H1 (cell line): Measurements from ENCODE around the gene CHST8. TPM values are rescaled to one million over a fixed set of nuclear protein-coding genes. Genes with fewer than 3 reads are reported as not detected.
A peak's percentile ranks its signal among the peaks of the same experiment; 100 is the strongest.

ENCODE experiments used
- CTCF ChIA-PET: fragments of 300-600 bp; sonication (Branson Sonifier 250); formaldehyde crosslinking; loops from one replicate; lab custom pipeline; 2021; ENCODE audit not compliant: partially characterized antibody; lab: Charles Lee
- POLR2A ChIA-PET: fragments of 300-600 bp; sonication (Branson Sonifier 250); formaldehyde crosslinking; loops from one replicate; lab custom pipeline; 2021; ENCODE audit warnings: inconsistent platforms; ENCODE audit not compliant: partially characterized antibody; lab: Charles Lee
- DNase-seq, 2 experiments: peaks; one replicate each; pipeline versions ENCODE4 v3.0.0 to v3.0.0-alpha.2; 2010 to 2022; ENCODE audit warnings: low spot score in 2 of 2, low read depth in 1 of 2, mixed read lengths in 1 of 2
- FAIRE-seq: peaks from 2 replicates; lab custom pipeline; 2011; peaks lifted over from hg19 to GRCh38; lab: Jason Lieb, UNC
- H2AFZ ChIP-seq: 2 replicates; pipeline ENCODE4 v1.8.1; 2012; ENCODE audit warnings: low read length, inconsistent platforms
- H2AK5ac ChIP-seq: 2 replicates; pipeline ENCODE4 v1.6.1; 2013; ENCODE audit warnings: low read depth, low read length
- H2BK120ac ChIP-seq: replicated peaks from 2 replicates; pipeline ENCODE3; 2013; ENCODE audit warnings: low read depth, low read length, inconsistent platforms
- H2BK12ac ChIP-seq: 2 replicates; pipeline ENCODE4 v1.6.1; 2013; ENCODE audit warnings: low read depth, low read length
- H2BK15ac ChIP-seq: 2 replicates; pipeline ENCODE4 v1.6.1; 2013; ENCODE audit warnings: low read length
- H2BK20ac ChIP-seq: 2 replicates; pipeline ENCODE4 v1.6.1; 2013; ENCODE audit warnings: low read length
- H2BK5ac ChIP-seq: 2 replicates; pipeline ENCODE4 v1.6.1; 2013; ENCODE audit warnings: low read depth, low read length
- H3K14ac ChIP-seq: 2 replicates; pipeline ENCODE4 v1.6.1; 2013; ENCODE audit warnings: inconsistent platforms; ENCODE audit not compliant: insufficient read length
- H3K18ac ChIP-seq: 2 replicates; pipeline ENCODE4 v1.6.1; 2013; ENCODE audit warnings: low read length; ENCODE audit errors: extremely low read depth
- H3K23ac ChIP-seq: 2 replicates; pipeline ENCODE4 v1.6.1; 2013; ENCODE audit warnings: inconsistent platforms; ENCODE audit not compliant: insufficient read length
- H3K23me2 ChIP-seq: 2 replicates; pipeline ENCODE4 v1.6.1; 2013; ENCODE audit warnings: low read depth, low read length
- H3K27ac ChIP-seq: 2 replicates; pipeline ENCODE4 v1.6.1; 2011; ENCODE audit warnings: low read depth, low read length, inconsistent platforms
- H3K27me3 ChIP-seq, 4 experiments: replicated peaks in 1 of 4; 1 replicate in 1 of 4; 2 replicates in 3 of 4; pipeline versions ENCODE4 v1.6.1 to v1.8.1; 2011 to 2013; ENCODE audit warnings: low read length in 3 of 4, mild to moderate bottlenecking in 3 of 4, inconsistent platforms in 2 of 4, mixed read lengths in 2 of 4, moderate library complexity in 1 of 4; ENCODE audit not compliant: control insufficient read depth in 3 of 4, insufficient read depth in 3 of 4; ENCODE audit errors: extremely low read depth in 1 of 4
- H3K36me3 ChIP-seq, 4 experiments: 2 replicates each; pipeline versions ENCODE4 v1.6.1 to v1.8.1; 2011 to 2013; ENCODE audit warnings: mild to moderate bottlenecking in 4 of 4, low read length in 3 of 4, moderate library complexity in 2 of 4, control low read depth in 1 of 4, inconsistent platforms in 1 of 4; ENCODE audit not compliant: insufficient read depth in 4 of 4, control insufficient read depth in 2 of 4
- H3K4ac ChIP-seq: replicated peaks from 2 replicates; pipeline ENCODE3; 2013; ENCODE audit warnings: low read length, low read depth, mixed read lengths, inconsistent platforms; ENCODE audit not compliant: insufficient read length
- H3K4me1 ChIP-seq, 4 experiments: replicated peaks in 1 of 4; 1 replicate in 1 of 4; 2 replicates in 3 of 4; pipeline versions ENCODE4 v1.6.1 to v1.8.1; 2011 to 2013; ENCODE audit warnings: low read length in 3 of 4, inconsistent platforms in 2 of 4, mixed read lengths in 1 of 4; ENCODE audit not compliant: insufficient read depth in 4 of 4, control insufficient read depth in 3 of 4
- H3K4me2 ChIP-seq, 2 experiments: 2 replicates each; pipeline versions ENCODE4 v1.6.1 to v1.8.1; 2011 to 2013; ENCODE audit warnings: low read depth in 2 of 2, low read length in 2 of 2, control low read depth in 1 of 2, inconsistent platforms in 1 of 2, mild to moderate bottlenecking in 1 of 2; ENCODE audit not compliant: insufficient read depth in 1 of 2
- H3K4me3 ChIP-seq, 4 experiments: fragments of 200-600, 300-600 bp in 1 of 4; sonication (generic), shearing (Covaris generic), sonication (Bioruptor Twin) in 1 of 4; 2 replicates each; pipeline versions ENCODE4 v1.5.1 to v1.8.1; 2011 to 2016; ENCODE audit warnings: low read length in 4 of 4, low read depth in 3 of 4, control low read depth in 2 of 4, inconsistent platforms in 2 of 4, mild to moderate bottlenecking in 2 of 4, mixed read lengths in 1 of 4, moderate library complexity in 1 of 4; ENCODE audit not compliant: insufficient read depth in 2 of 4; ENCODE audit errors: extremely low read depth in 1 of 4
- H3K56ac ChIP-seq: replicated peaks from 2 replicates; pipeline ENCODE3; 2013; ENCODE audit warnings: low read depth, mild to moderate bottlenecking, mixed read lengths, low read length, inconsistent platforms; ENCODE audit not compliant: insufficient read length
- H3K79me1 ChIP-seq: 2 replicates; pipeline ENCODE4 v1.6.1; 2013; ENCODE audit warnings: low read depth, low read length, control low read depth
- H3K79me2 ChIP-seq, 2 experiments: 2 replicates each; pipeline versions ENCODE4 v1.6.1 to v1.8.1; 2012 to 2013; ENCODE audit warnings: low read length in 2 of 2, mild to moderate bottlenecking in 2 of 2, inconsistent platforms in 1 of 2; ENCODE audit not compliant: insufficient read depth in 2 of 2, control insufficient read depth in 1 of 2
- H3K9ac ChIP-seq, 4 experiments: replicated peaks in 1 of 4; 1 replicate in 1 of 4; 2 replicates in 3 of 4; pipeline versions ENCODE4 v1.6.1 to v1.8.1; 2011 to 2013; ENCODE audit warnings: low read depth in 3 of 4, low read length in 3 of 4, control low read depth in 2 of 4, mild to moderate bottlenecking in 2 of 4, moderate library complexity in 2 of 4, inconsistent platforms in 1 of 4; ENCODE audit errors: extremely low read depth in 1 of 4
- H3K9me3 ChIP-seq, 2 experiments: 2 replicates each; pipeline versions ENCODE4 v1.6.1 to v1.8.1; 2012 to 2013; ENCODE audit warnings: mild to moderate bottlenecking in 2 of 2, moderate library complexity in 2 of 2, control low read depth in 1 of 2, inconsistent platforms in 1 of 2, low read depth in 1 of 2, low read length in 1 of 2, mixed read lengths in 1 of 2; ENCODE audit not compliant: insufficient read depth in 2 of 2
- H4K20me1 ChIP-seq, 2 experiments: replicated peaks in 1 of 2; 2 replicates each; pipeline versions ENCODE3 to v1.8.1; 2011 to 2013; ENCODE audit warnings: inconsistent platforms in 2 of 2, low read length in 2 of 2, mild to moderate bottlenecking in 1 of 2; ENCODE audit not compliant: insufficient read depth in 2 of 2, control insufficient read depth in 1 of 2
- H4K5ac ChIP-seq: 2 replicates; pipeline ENCODE4 v1.6.1; 2013; ENCODE audit warnings: low read length, low read depth, mixed read lengths, inconsistent platforms; ENCODE audit not compliant: insufficient read length
- H4K8ac ChIP-seq: 2 replicates; pipeline ENCODE4 v1.8.0; 2013; ENCODE audit warnings: mild to moderate bottlenecking, moderate library complexity, low read length, inconsistent platforms; ENCODE audit not compliant: insufficient read depth; ENCODE audit errors: extremely low read depth
- H4K91ac ChIP-seq: replicated peaks from 2 replicates; pipeline ENCODE3; 2013; ENCODE audit warnings: low read length, mixed read lengths, inconsistent platforms; ENCODE audit not compliant: insufficient read length
- ASH2L ChIP-seq: fragments of 200-600, 300-600 bp; sonication (generic); IDR thresholded peaks from one replicate; pipeline ENCODE4 v1.7.1; 2017; ENCODE audit warnings: low read length
- CBX5 ChIP-seq: fragments of 300-800, 300-1000 bp; sonication (generic); IDR thresholded peaks from 2 replicates; pipeline ENCODE4 v1.7.1; 2016; ENCODE audit warnings: antibody characterized with exemption, low read length, low read depth
- TEAD4 ChIP-seq: IDR thresholded peaks from 2 replicates; pipeline ENCODE4 v1.6.1; 2012; ENCODE audit warnings: low read depth, low read length, inconsistent platforms, mixed read lengths
- WGBS, 2 experiments: shearing (Covaris generic) in 1 of 2; methylation state at CpG; one replicate each; pipeline versions ENCODE4 v1.1.6 to v1.1.7; 2013 to 2015; ENCODE audit warnings: low lambda C conversion rate in 2 of 2, mixed read lengths in 2 of 2, inconsistent platforms in 1 of 2, low coverage in 1 of 2, missing lambda C conversion rate in 1 of 2; ENCODE audit not compliant: insufficient replicate concordance in 2 of 2, insufficient coverage in 1 of 2, insufficient read length in 1 of 2; ENCODE audit errors: extremely low coverage in 1 of 2, missing lambda C conversion rate in 1 of 2; 5-methylcytosine and 5-hydroxymethylcytosine counted together
- polyA plus RNA-seq, 7 experiments: library from polyadenylated mRNA; depleted of rRNA in 3 of 7; stranded (reverse) in 5 of 7; unstranded in 2 of 7; fragments of >200 nt in 5 of 7; fragments of 200-250 nt in 2 of 7; gene quantifications; 1 replicate in 5 of 7; 2 replicates in 1 of 7; 4 replicates in 1 of 7; pipeline versions ENCODE4 v1.2.1 to v1.2.3, GENCODE V29; 2011 to 2013; ENCODE audit warnings: missing spikeins in 2 of 7, mixed read lengths in 2 of 7
- total RNA-seq: library from RNA; stranded (reverse); fragmentation: NEBNext Ultra II Directional; extraction: Animal tissue kit (Norgen Biotek cat#: 25700); gene quantifications from 2 replicates; pipeline ENCODE4 v1.2.1, GENCODE V29; 2021
- TF ChIP-seq, protein P1 (sequence below): IDR thresholded peaks from 2 replicates; pipeline ENCODE4 v1.6.1; 2012; ENCODE audit warnings: inconsistent platforms
- TF ChIP-seq, protein P2 (sequence below), 3 experiments: IDR thresholded peaks; 1 replicate in 2 of 3; 2 replicates in 1 of 3; pipeline versions ENCODE4 v1.5.1 to v1.6.1; 2011; ENCODE audit warnings: low read length in 3 of 3, mild to moderate bottlenecking in 3 of 3, inconsistent platforms in 2 of 3, low read depth in 1 of 3, moderate library complexity in 1 of 3; ENCODE audit not compliant: insufficient read depth in 1 of 3; ENCODE audit errors: control extremely low read depth in 1 of 3

The CHST8 gene
- total and polyA plus RNA-seq, 2 of the 8 experiments (the other 6 are each of a cell fraction or from before 2014, with no cell fraction given), result 10.8 to 28.2 TPM

DNA sequence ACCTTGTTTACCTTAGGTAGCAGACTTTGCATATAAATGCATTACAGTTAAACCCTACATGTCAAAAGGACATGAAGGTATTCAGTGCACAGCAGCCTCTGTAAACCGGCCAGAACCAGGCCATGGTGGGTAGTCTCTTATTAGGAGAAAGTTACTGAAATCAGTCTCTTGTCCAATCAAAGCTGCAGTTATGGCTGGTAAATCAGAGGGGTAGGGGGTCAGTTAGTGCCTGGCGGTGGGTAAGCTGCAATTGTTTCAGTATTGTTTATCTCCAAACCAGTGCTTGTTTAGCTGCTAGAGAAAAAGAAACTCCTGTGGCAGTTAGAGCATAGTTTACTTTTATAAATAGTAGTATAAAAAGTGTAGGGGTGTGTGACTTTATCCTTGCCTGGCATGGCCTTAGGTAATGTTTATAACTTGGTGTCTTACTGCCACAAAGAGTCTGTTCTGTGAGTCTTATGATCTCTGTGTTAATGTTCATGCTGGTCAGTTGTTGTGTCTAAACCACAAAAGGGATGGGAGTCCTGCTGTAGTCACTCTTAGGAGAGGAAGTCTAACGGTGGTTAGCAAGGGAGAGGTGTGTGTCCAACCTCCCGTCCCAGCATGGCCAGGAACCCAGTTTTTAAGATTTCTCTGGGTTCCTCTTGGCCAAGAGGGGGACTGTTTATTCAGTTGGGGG, 28.0 kb downstream of the CHST8 start:
- Histone ChIP-seq H2BK120ac (no peak overlapping the region), H3K9ac (0 out of 7 replicates have a peak overlapping the region, but pooled peaks of 1 of the 4 experiments have one; percentile 19), H4K20me1 (no peaks in the 10 kb centered on the region), H3K27ac (0 out of 2 replicates have a peak overlapping the region, but pooled peaks have one; percentile 43), H3K23me2 (no peaks in the 10 kb centered on the region), H3K23ac (no peak overlapping the region), H3K18ac (peak overlapping the region; percentile 62; the same call in 1 of the 2 replicates), H3K56ac (no peak overlapping the region), H4K5ac (no peak overlapping the region), H3K4ac (peak overlapping the region; percentile 30), H3K79me1 (no peaks in the 10 kb centered on the region; the same call in none of the 2 replicates), H3K79me2 (peaks cover 0 to 13% of the 10 kb centered on the region in 2 experiments; a peak in 1 of 4 replicates), H4K91ac (peak overlapping the region; percentile 46), H3K4me2 (peak overlapping the region; percentile 31 to 49; a peak in 2 of 4 replicates), H2BK20ac (no peak overlapping the region), H2BK12ac (peak overlapping the region; percentile 62), H3K36me3 (no peaks in the 10 kb centered on the region), H2AFZ (no peak overlapping the region), H3K4me3 (no peak overlapping the region), H2BK5ac (peak overlapping the region; percentile 86; the same call in 1 of the 2 replicates), H3K14ac (no peak overlapping the region), H4K8ac (no peak overlapping the region), H3K9me3 (no peaks in the 10 kb centered on the region), H3K27me3 (no peaks in the 10 kb centered on the region), H2AK5ac (peak overlapping the region; percentile 93; the same call in 1 of the 2 replicates), H2BK15ac (no peak overlapping the region), H3K4me1 (peaks cover 0 to 16% (median 8%) of the 10 kb centered on the region in 4 experiments; a peak in 5 of 7 replicates)
- ChIA-PET CTCF (interaction anchor here (1.2 to 1.7 kb wide), 3 partner anchors 10 to 219 kb away, joined by 3 to 4 read pairs (median 4); no protein-coding TSS in a partner anchor), POLR2A (interaction anchor here (1.1 to 2.7 kb wide), 3 partner anchors 11 to 142 kb away, joined by 3 to 8 read pairs (median 7); no protein-coding TSS in a partner anchor)
- FAIRE-seq (no peak), DNase-seq (no peak)
- 63% methylated on average over 4 of the region's 4 CpGs; no CpG with 5 or more reads in 1 of the 2 experiments for WGBS, 2 experiments
- TF ChIP-seq, protein P1, sequence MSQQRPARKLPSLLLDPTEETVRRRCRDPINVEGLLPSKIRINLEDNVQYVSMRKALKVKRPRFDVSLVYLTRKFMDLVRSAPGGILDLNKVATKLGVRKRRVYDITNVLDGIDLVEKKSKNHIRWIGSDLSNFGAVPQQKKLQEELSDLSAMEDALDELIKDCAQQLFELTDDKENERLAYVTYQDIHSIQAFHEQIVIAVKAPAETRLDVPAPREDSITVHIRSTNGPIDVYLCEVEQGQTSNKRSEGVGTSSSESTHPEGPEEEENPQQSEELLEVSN, result no peak
- TF ChIP-seq CBX5 (no peak), ASH2L (no peak), TEAD4 (no peak)
- TF ChIP-seq, protein P2, sequence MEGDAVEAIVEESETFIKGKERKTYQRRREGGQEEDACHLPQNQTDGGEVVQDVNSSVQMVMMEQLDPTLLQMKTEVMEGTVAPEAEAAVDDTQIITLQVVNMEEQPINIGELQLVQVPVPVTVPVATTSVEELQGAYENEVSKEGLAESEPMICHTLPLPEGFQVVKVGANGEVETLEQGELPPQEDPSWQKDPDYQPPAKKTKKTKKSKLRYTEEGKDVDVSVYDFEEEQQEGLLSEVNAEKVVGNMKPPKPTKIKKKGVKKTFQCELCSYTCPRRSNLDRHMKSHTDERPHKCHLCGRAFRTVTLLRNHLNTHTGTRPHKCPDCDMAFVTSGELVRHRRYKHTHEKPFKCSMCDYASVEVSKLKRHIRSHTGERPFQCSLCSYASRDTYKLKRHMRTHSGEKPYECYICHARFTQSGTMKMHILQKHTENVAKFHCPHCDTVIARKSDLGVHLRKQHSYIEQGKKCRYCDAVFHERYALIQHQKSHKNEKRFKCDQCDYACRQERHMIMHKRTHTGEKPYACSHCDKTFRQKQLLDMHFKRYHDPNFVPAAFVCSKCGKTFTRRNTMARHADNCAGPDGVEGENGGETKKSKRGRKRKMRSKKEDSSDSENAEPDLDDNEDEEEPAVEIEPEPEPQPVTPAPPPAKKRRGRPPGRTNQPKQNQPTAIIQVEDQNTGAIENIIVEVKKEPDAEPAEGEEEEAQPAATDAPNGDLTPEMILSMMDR (IDR thresholded peaks at IDR 0.05; ENCODE audit: control extremely low read depth in 1 of 3, insufficient read depth in 1 of 3, low read depth in 1 of 3, low read length in 3 of 3), result no peak
